ENCODE measurements around the gene KCTD13.
"Not testable (repeated sequence)": the region's sequence is repeated elsewhere in the genome, so short reads cannot be mapped to it uniquely, and the experiment has no call there.

Gene KCTD13

GRCh38 chr16:29871822-29872546 lies 54.0 kb downstream of the KCTD13 start:
- no peaks in the 10 kb centered on the region for H3K27me3 ChIP-seq (ENCODE audit: low read length)
- H3K36me3 ChIP-seq (ENCODE audit: low read length): no peaks in the 10 kb centered on the region
- no peaks in the 10 kb centered on the region for H3K9me2 ChIP-seq (replicated peaks; ENCODE audit: insufficient read depth, low read length)
- no peak overlapping the region for H3K4me2 ChIP-seq (ENCODE audit: low read depth, low read length, poor library complexity, severe bottlenecking)
- H4K20me1 ChIP-seq (ENCODE audit: low read depth, low read length): no peaks in the 10 kb centered on the region
- no peaks in the 10 kb centered on the region for H3K9me3 ChIP-seq (ENCODE audit: insufficient read depth, low read length)
- H3K27ac ChIP-seq (ENCODE audit: low read depth, low read length): no peak overlapping the region
- no peak overlapping the region for H3K4me3 ChIP-seq (ENCODE audit: insufficient read depth, low read length, poor library complexity, severe bottlenecking)
- no peak overlapping the region for H3K9ac ChIP-seq (ENCODE audit: low read length)
- TF ChIP-seq CTCF (IDR thresholded peaks at IDR 0.05; ENCODE audit: insufficient read depth, low read length, poor library complexity, severe bottlenecking) (no peak), EZH2phosphoT487 (conservative IDR thresholded peaks at IDR 0.05; ENCODE audit: low read length) (no peak)
- H2AFZ ChIP-seq (ENCODE audit: low read depth, low read length, severe bottlenecking): no peak overlapping the region
- H3K79me2 ChIP-seq (ENCODE audit: insufficient read depth, low read length): no peaks in the 10 kb centered on the region
- H3F3A ChIP-seq (ENCODE audit: insufficient read depth): no peaks in the 10 kb centered on the region

GRCh38 chr16:29869067-29869466 lies 57.0 kb downstream of the KCTD13 start:
- H3K27ac ChIP-seq (ENCODE audit: low read depth, low read length); H3K4me2 ChIP-seq (ENCODE audit: low read depth, low read length, poor library complexity, severe bottlenecking); H3K79me2 ChIP-seq (ENCODE audit: insufficient read depth, low read length); H3K4me3 ChIP-seq (ENCODE audit: insufficient read depth, low read length, poor library complexity, severe bottlenecking); H2AFZ ChIP-seq (ENCODE audit: low read depth, low read length, severe bottlenecking); H3K36me3 ChIP-seq (ENCODE audit: low read length); H3K9me3 ChIP-seq (ENCODE audit: insufficient read depth, low read length); H3K9ac ChIP-seq (ENCODE audit: low read length); H4K20me1 ChIP-seq (ENCODE audit: low read depth, low read length); H3F3A ChIP-seq (ENCODE audit: insufficient read depth); H3K27me3 ChIP-seq (ENCODE audit: low read length); H3K9me2 ChIP-seq (replicated peaks; ENCODE audit: insufficient read depth, low read length): not testable (repeated sequence)

- Histone ChIP-seq H3K27me3 (ENCODE audit: low read length) (no peaks in the 10 kb centered on the region), H3K36me3 (ENCODE audit: low read length) (no peaks in the 10 kb centered on the region), H2AFZ (ENCODE audit: low read depth, low read length, severe bottlenecking) (no peak overlapping the region), H3K4me2 (ENCODE audit: low read depth, low read length, poor library complexity, severe bottlenecking) (no peak overlapping the region), H3K4me3 (ENCODE audit: insufficient read depth, low read length, poor library complexity, severe bottlenecking) (no peak overlapping the region), H3K9ac (ENCODE audit: low read length) (no peak overlapping the region), H3F3A (ENCODE audit: insufficient read depth) (no peaks in the 10 kb centered on the region), H4K20me1 (ENCODE audit: low read depth, low read length) (no peaks in the 10 kb centered on the region), H3K79me2 (ENCODE audit: insufficient read depth, low read length) (no peaks in the 10 kb centered on the region), H3K27ac (ENCODE audit: low read depth, low read length) (no peak overlapping the region), H3K9me2 (replicated peaks; ENCODE audit: insufficient read depth, low read length) (no peaks in the 10 kb centered on the region), H3K9me3 (ENCODE audit: insufficient read depth, low read length) (no peaks in the 10 kb centered on the region)
- TF ChIP-seq CTCF (IDR thresholded peaks at IDR 0.05; ENCODE audit: insufficient read depth, low read length, poor library complexity, severe bottlenecking) (no peak), EZH2phosphoT487 (conservative IDR thresholded peaks at IDR 0.05; ENCODE audit: low read length) (no peak)
Observed at GRCh38 chr16:29868396-29869009, 57.5 kb downstream of the KCTD13 start.

GRCh38 chr16:29864205-29864604 lies 61.8 kb downstream of the KCTD13 start:
- Histone ChIP-seq H3K36me3 (ENCODE audit: low read length) (no peaks in the 10 kb centered on the region), H2AFZ (ENCODE audit: low read depth, low read length, severe bottlenecking) (no peak overlapping the region), H3K27ac (ENCODE audit: low read depth, low read length) (no peak overlapping the region), H3K4me3 (ENCODE audit: insufficient read depth, low read length, poor library complexity, severe bottlenecking) (no peak overlapping the region), H3K4me2 (ENCODE audit: low read depth, low read length, poor library complexity, severe bottlenecking) (no peak overlapping the region), H3K27me3 (ENCODE audit: low read length) (no peaks in the 10 kb centered on the region), H3K9me3 (ENCODE audit: insufficient read depth, low read length) (no peaks in the 10 kb centered on the region), H3K9ac (ENCODE audit: low read length) (no peak overlapping the region), H3K9me2 (replicated peaks; ENCODE audit: insufficient read depth, low read length) (no peaks in the 10 kb centered on the region), H4K20me1 (ENCODE audit: low read depth, low read length) (no peaks in the 10 kb centered on the region), H3F3A (ENCODE audit: insufficient read depth) (no peaks in the 10 kb centered on the region), H3K79me2 (ENCODE audit: insufficient read depth, low read length) (no peaks in the 10 kb centered on the region; the same call in 1 of the 2 replicates)
- TF ChIP-seq EZH2phosphoT487 (conservative IDR thresholded peaks at IDR 0.05; ENCODE audit: low read length) (no peak), CTCF (IDR thresholded peaks at IDR 0.05; ENCODE audit: insufficient read depth, low read length, poor library complexity, severe bottlenecking) (no peak)

Data from SU-DHL-6 (cell line).